Lower lobe of right lung (tissue), 2 donors: ENCODE results near the gene C1orf105. TPM values are rescaled to one million over a fixed set of nuclear protein-coding genes. Genes with fewer than 3 reads are reported as not detected.

Experiments
- ATAC-seq, 2 donors: fragments of 200-7000 bp; cut with Tn5 transposase; one replicate each; pipeline ENCODE4 v1.9.1; 2020 to 2022; ENCODE audit warnings: mild to moderate bottlenecking in 2 of 2, moderate library complexity in 2 of 2
- DNase-seq: peaks from one replicate; pipeline ENCODE4 v3.0.0-alpha.2; 2020
- H3K27ac ChIP-seq: fragments of 200-600 bp; one replicate; pipeline ENCODE4 v1.8.0; 2022
- H3K27me3 ChIP-seq: fragments of 200-600 bp; one replicate; pipeline ENCODE4 v1.8.0; 2022; ENCODE audit warnings: low read depth
- H3K36me3 ChIP-seq: fragments of 200-600 bp; one replicate; pipeline ENCODE4 v1.8.0; 2022; ENCODE audit warnings: mild to moderate bottlenecking
- H3K4me1 ChIP-seq: fragments of 200-600 bp; one replicate; pipeline ENCODE4 v1.8.0; 2022
- H3K4me3 ChIP-seq: fragments of 200-600 bp; one replicate; pipeline ENCODE4 v1.8.0; 2022; ENCODE audit warnings: mild to moderate bottlenecking
- H3K9me3 ChIP-seq: fragments of 200-600 bp; one replicate; pipeline ENCODE4 v1.8.0; 2022
- CTCF ChIP-seq: fragments of 200-600 bp; IDR thresholded peaks from one replicate; pipeline ENCODE4 v1.8.0; 2022; ENCODE audit warnings: antibody characterized with exemption, mild to moderate bottlenecking
- intact Hi-C: fragments of 100-400 bp; cut with DNase I; formaldehyde crosslinking; loops from one replicate; pipeline ENCODE4 v1.11.0; 2022
- total RNA-seq: library from RNA; stranded (reverse); fragmentation: NEBNext Ultra II Directional; extraction: Animal tissue kit (Norgen Biotek cat#: 25700); gene quantifications from one replicate; pipeline ENCODE4 v1.2.1, GENCODE V29; 2021
- donor health status: DM: no; HTN: yes; CAD: no; lungs with severe emphysema.

C1orf105 gene
- total RNA-seq, 1 donor from 2014 or later = not detected

GRCh38 chr1:172383536-172383935 lies 36.9 kb upstream of the C1orf105 start:
- ATAC-seq (no peak), DNase-seq (no peak)
- Histone ChIP-seq H3K36me3 (no peaks in the 10 kb centered on the region), H3K27ac (no peak overlapping the region), H3K4me3 (no peak overlapping the region), H3K9me3 (no peaks in the 10 kb centered on the region), H3K4me1 (no peaks in the 10 kb centered on the region), H3K27me3 (no peaks in the 10 kb centered on the region)
- intact Hi-C loops = no loop called here
- no peak for TF ChIP-seq CTCF

- no peaks in the 10 kb centered on the region for H3K36me3 ChIP-seq
- intact Hi-C loops = no loop called here
Observed at GRCh38 chr1:172384656-172385055, 35.8 kb upstream of the C1orf105 start.

GRCh38 chr1:172386046-172386445 lies 34.4 kb upstream of the C1orf105 start:
- Histone ChIP-seq H3K4me1 (no peaks in the 10 kb centered on the region), H3K36me3 (no peaks in the 10 kb centered on the region), H3K4me3 (no peak overlapping the region), H3K9me3 (no peaks in the 10 kb centered on the region), H3K27ac (no peak overlapping the region), H3K27me3 (no peaks in the 10 kb centered on the region)
- TF ChIP-seq CTCF = no peak
- no peak for DNase-seq
- ATAC-seq = no peak
- intact Hi-C loops = no loop called here

More at GRCh38 chr1:172384656-172385055, 35.8 kb upstream of the C1orf105 start:
- H3K4me1 ChIP-seq = no peaks in the 10 kb centered on the region
- no peak overlapping the region for H3K4me3 ChIP-seq
- H3K9me3 ChIP-seq = no peaks in the 10 kb centered on the region
- TF ChIP-seq CTCF = no peak
- H3K27me3 ChIP-seq = no peaks in the 10 kb centered on the region
- no peak for ATAC-seq
- no peak overlapping the region for H3K27ac ChIP-seq
- no peak for DNase-seq

- Histone ChIP-seq H3K36me3 (no peaks in the 10 kb centered on the region), H3K27me3 (no peaks in the 10 kb centered on the region), H3K9me3 (no peaks in the 10 kb centered on the region), H3K4me3 (no peak overlapping the region), H3K27ac (no peak overlapping the region), H3K4me1 (peaks cover 2% of the 10 kb centered on the region)
- no peak for DNase-seq
- ATAC-seq = no peak
- intact Hi-C loops = no loop called here
- no peak for TF ChIP-seq CTCF
Observed at GRCh38 chr1:172388490-172388889, 32.0 kb upstream of the C1orf105 start.

GRCh38 chr1:172390301-172390682 lies 30.2 kb upstream of the C1orf105 start:
- intact Hi-C loops = no loop called here
- TF ChIP-seq CTCF = no peak
- no peaks in the 10 kb centered on the region for H3K9me3 ChIP-seq
- no peak for DNase-seq
- peaks cover 15% of the 10 kb centered on the region for H3K4me1 ChIP-seq
- peak overlapping the region; percentile 27 for H3K27ac ChIP-seq
- H3K4me3 ChIP-seq = no peak overlapping the region
- no peaks in the 10 kb centered on the region for H3K36me3 ChIP-seq
- no peaks in the 10 kb centered on the region for H3K27me3 ChIP-seq
- ATAC-seq = no peak
